ENCODE results near the gene FUNDC2.

DNA sequence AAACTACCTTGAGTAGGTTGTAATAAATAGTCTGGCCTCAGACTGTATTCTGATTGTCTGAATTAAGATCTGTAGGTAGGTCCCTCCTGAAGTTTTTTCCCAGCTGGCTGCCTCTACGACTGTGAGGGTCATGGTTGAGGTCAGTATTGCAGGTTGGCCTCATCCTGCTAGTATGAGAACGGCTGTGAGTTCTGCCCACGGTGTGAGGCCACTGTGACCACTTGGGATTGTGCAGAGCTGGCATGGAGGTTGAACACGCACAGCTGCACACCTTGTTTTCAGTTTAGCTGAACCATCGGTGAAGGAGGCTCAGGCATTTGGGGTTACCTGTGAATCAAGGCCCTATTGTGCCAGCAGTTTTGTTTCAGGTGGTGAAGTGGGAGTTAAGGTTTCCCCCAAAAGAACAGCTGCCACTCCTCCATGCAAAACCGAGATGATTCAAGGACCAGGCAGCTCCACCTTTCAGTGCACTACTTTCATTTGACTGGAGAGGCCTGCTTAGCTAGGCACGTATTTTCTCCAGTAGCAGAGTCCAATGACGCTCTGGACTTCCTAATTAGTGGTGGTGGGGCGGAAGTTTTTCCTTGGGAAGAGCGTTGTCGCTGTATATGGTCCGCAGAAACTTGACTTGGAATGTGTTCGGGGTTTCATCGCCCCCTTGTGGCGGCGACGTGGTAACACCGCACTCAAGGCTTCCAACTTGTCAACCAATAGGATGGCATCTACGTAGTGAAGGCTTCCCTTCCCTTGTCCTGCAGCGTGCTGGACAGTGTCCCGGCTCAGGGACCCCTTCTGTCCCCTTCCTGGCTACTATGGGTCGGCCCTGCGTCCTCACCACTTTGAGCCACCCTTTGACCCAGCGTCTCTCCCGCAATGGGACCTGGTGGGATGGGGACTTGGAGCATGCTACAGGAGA, 30.5 kb downstream of the FUNDC2 start:
- TF ChIP-seq, protein P1, sequence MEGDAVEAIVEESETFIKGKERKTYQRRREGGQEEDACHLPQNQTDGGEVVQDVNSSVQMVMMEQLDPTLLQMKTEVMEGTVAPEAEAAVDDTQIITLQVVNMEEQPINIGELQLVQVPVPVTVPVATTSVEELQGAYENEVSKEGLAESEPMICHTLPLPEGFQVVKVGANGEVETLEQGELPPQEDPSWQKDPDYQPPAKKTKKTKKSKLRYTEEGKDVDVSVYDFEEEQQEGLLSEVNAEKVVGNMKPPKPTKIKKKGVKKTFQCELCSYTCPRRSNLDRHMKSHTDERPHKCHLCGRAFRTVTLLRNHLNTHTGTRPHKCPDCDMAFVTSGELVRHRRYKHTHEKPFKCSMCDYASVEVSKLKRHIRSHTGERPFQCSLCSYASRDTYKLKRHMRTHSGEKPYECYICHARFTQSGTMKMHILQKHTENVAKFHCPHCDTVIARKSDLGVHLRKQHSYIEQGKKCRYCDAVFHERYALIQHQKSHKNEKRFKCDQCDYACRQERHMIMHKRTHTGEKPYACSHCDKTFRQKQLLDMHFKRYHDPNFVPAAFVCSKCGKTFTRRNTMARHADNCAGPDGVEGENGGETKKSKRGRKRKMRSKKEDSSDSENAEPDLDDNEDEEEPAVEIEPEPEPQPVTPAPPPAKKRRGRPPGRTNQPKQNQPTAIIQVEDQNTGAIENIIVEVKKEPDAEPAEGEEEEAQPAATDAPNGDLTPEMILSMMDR (IDR thresholded peaks at IDR 0.05) = peak; percentile 72 to 86 (median 79)
- no peak for TF ChIP-seq POLR2A (IDR thresholded peaks at IDR 0.05)

All from right lobe of liver (tissue), 4 donors.